Effector CD8-positive, alpha-beta T cell (primary cell): ENCODE data around the gene FRMD4B.

Source experiments
- DNase-seq: peaks from one replicate; lab custom pipeline; 2025; lab: John Stamatoyannopoulos, UW
- total RNA-seq, 4 experiments: gene quantifications; one replicate each; lab custom pipeline; 2026; lab: John Stamatoyannopoulos, UW

The FRMD4B gene
- 8.1 to 29.4 (median 20.3) reads per million in 4 experiments for total RNA-seq

GRCh38 chr3:69385723-69386555 is at the start of gene FRMD4B:
TSS of gene FRMD4B (minus strand) at chr3:69386088. CDS start at chr3:69385989, 99 bp downstream.
- no peak for DNase-seq

- no peak for DNase-seq
Measured at GRCh38 chr3:69433969-69434325, 48.1 kb upstream of the FRMD4B start.

GRCh38 chr3:69433121-69433968 is 47.5 kb upstream of the FRMD4B start:
- no peak for DNase-seq

GRCh38 chr3:69428657-69429255 is 42.9 kb upstream of the FRMD4B start:
- DNase-seq, result no peak

- no peak for DNase-seq
Measured at GRCh38 chr3:69426967-69427304, 41.0 kb upstream of the FRMD4B start.

- DNase-seq, result no peak
Measured at GRCh38 chr3:69426291-69426966, 40.5 kb upstream of the FRMD4B start.

- no peak for DNase-seq
Measured at GRCh38 chr3:69425249-69425648, 39.4 kb upstream of the FRMD4B start.

- DNase-seq, result no peak
Measured at GRCh38 chr3:69423463-69424155, 37.7 kb upstream of the FRMD4B start.

GRCh38 chr3:69422751-69423150 is 36.9 kb upstream of the FRMD4B start:
- DNase-seq, result no peak

- DNase-seq, result no peak
Measured at GRCh38 chr3:69420781-69421520, 35.1 kb upstream of the FRMD4B start.

- DNase-seq, result no peak
Measured at GRCh38 chr3:69419276-69419675, 33.4 kb upstream of the FRMD4B start.

- DNase-seq, result no peak
Measured at GRCh38 chr3:69417541-69418078, 31.7 kb upstream of the FRMD4B start.

GRCh38 chr3:69413551-69414207 is 27.8 kb upstream of the FRMD4B start:
- no peak for DNase-seq

- DNase-seq, result no peak
Measured at GRCh38 chr3:69411346-69411745, 25.5 kb upstream of the FRMD4B start.

GRCh38 chr3:69410301-69410700 is 24.4 kb upstream of the FRMD4B start:
- DNase-seq, result peak; percentile 11

- DNase-seq, result no peak
Measured at GRCh38 chr3:69409831-69410230, 23.9 kb upstream of the FRMD4B start.

- DNase-seq, result no peak
Measured at GRCh38 chr3:69409011-69409410, 23.1 kb upstream of the FRMD4B start.

- no peak for DNase-seq
Measured at GRCh38 chr3:69408542-69408941, 22.7 kb upstream of the FRMD4B start.

GRCh38 chr3:69407908-69408307 is 22.0 kb upstream of the FRMD4B start:
- no peak for DNase-seq

- no peak for DNase-seq
Measured at GRCh38 chr3:69406163-69406562, 20.3 kb upstream of the FRMD4B start.
